ENCODE measurements around the gene PRKG1.

The PRKG1 gene

DNA sequence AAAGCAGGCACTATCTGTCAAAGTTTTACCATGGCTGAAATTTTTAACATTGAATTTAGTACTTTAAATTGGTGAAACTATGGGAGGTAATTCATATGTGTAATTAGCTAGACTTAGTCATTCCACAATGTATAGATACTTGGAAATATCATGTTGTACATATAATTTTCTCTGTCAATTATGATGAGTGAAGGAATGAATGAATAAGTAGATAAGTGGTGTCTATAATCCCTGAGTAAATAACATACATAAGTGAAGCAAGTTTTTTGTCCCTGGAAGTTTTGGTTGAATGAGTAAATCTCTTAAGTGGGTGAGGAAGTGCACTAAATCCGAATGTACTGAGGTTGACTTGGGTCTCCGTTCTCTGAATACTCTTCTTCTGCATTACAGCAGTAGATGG lies 424.1 kb downstream of the PRKG1 start:
- Mint-ChIP-seq H3K36me3 (ENCODE audit: insufficient read depth) (no peaks in the 10 kb centered on the region), H3K4me1 (no peaks in the 10 kb centered on the region), H3K9me3 (no peaks in the 10 kb centered on the region), H3K27ac (ENCODE audit: low read depth) (no peak overlapping the region), H3K27me3 (no peaks in the 10 kb centered on the region), H3K4me3 (no peak overlapping the region)
- no peak for ATAC-seq (replicated peaks; ENCODE audit: extremely low read depth, poor library complexity, severe bottlenecking)
- no peak for DNase-seq (ENCODE audit: low spot score in 2 of 2)

DNA sequence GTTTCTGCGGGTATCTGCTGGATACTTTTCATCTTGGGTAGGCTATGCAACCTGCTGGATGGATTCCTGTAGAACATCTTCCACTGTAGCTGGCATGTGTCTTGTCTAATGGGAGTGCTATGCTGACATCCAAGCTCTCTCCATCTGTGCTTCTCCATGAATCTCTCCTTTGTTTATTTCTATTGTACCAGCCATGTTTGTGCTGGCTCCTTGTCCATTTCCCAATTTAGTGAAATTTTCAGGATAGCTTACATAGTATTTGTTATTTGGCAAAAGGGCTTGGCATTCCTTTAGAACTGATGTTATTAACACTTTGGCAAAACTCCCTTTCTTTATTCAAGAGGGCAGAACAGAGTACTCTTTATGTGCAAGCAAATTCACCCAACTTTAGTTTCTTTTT lies 427.1 kb downstream of the PRKG1 start:
- Mint-ChIP-seq H3K4me3 (no peak overlapping the region), H3K27ac (ENCODE audit: low read depth) (no peak overlapping the region), H3K36me3 (ENCODE audit: insufficient read depth) (no peaks in the 10 kb centered on the region), H3K9me3 (no peaks in the 10 kb centered on the region), H3K4me1 (no peaks in the 10 kb centered on the region), H3K27me3 (no peaks in the 10 kb centered on the region)
- no peak for DNase-seq (ENCODE audit: low spot score in 2 of 2)
- no peak for ATAC-seq (replicated peaks; ENCODE audit: extremely low read depth, poor library complexity, severe bottlenecking)

DNA sequence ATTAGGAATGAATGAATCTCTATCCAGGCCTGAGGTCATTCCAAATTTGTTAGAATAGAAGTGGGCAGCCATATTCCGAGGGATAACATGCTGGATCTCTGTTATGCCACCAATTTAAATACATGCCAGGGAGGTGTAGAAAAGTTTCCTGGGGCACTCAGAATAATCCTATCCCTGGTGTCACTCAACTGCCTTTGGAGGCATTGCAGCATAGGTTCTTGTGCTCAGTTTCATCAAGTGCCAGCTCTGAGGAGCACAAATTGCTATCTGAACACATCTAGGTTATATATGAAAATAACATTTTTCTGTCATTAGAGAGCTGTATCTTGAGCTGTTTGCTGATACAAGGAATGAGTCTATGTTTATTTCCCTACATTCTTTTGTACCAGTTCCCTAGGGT lies 427.8 kb downstream of the PRKG1 start:
- no peaks in the 10 kb centered on the region for H3K36me3 Mint-ChIP-seq (ENCODE audit: insufficient read depth)
- no peak overlapping the region for H3K4me3 Mint-ChIP-seq
- no peak overlapping the region for H3K27ac Mint-ChIP-seq (ENCODE audit: low read depth)
- no peaks in the 10 kb centered on the region for H3K27me3 Mint-ChIP-seq
- no peaks in the 10 kb centered on the region for H3K9me3 Mint-ChIP-seq
- H3K4me1 Mint-ChIP-seq, result no peaks in the 10 kb centered on the region
- DNase-seq (ENCODE audit: low spot score in 2 of 2), result no peak
- ATAC-seq (replicated peaks; ENCODE audit: extremely low read depth, poor library complexity, severe bottlenecking), result no peak

DNA sequence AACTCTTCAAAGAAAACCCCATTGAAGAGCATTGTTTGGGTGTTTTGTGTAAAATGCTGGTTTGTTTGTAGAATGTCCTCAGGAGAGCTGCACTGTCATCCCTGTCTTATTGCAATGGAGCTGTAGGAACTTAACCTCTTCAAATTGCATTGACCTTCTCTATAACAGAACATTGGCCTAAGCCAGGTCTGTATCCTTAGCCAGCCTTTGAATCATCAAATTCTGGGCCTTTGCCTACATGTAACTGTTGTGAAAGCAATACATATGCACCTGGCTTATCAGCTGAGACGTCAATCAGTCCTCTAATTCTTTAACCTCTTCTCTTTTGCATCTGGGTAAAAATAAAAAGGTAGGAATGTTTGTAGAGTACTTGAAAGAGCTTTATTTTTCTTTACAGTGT lies 429.1 kb downstream of the PRKG1 start:
- Mint-ChIP-seq H3K9me3 (no peaks in the 10 kb centered on the region), H3K27ac (ENCODE audit: low read depth) (no peak overlapping the region), H3K4me3 (no peak overlapping the region), H3K4me1 (no peaks in the 10 kb centered on the region), H3K27me3 (no peaks in the 10 kb centered on the region), H3K36me3 (ENCODE audit: insufficient read depth) (no peaks in the 10 kb centered on the region)
- ATAC-seq (replicated peaks; ENCODE audit: extremely low read depth, poor library complexity, severe bottlenecking) (no peak), DNase-seq (ENCODE audit: low spot score in 2 of 2) (no peak)

DNA sequence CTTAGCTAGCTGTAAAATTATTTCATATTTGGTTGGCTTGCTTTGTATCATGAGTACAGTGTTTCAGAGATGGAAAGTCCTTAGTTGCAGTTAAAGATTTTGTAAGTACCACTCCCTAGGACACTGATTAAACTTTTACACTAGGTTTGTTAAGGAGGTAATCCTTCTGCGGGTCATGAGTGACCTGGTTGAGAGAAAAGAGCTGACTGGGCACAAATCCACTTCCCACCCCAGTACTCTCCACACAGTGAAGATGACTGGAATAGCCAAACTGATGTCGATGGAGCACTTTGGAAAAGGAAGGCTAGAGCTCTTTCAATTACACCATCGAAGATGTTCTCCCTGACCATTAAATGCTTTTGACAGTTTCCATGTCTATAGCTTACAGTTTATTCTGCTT lies 433.2 kb downstream of the PRKG1 start:
- H3K9me3 Mint-ChIP-seq, result no peaks in the 10 kb centered on the region
- H3K36me3 Mint-ChIP-seq (ENCODE audit: insufficient read depth), result no peaks in the 10 kb centered on the region
- H3K27ac Mint-ChIP-seq (ENCODE audit: low read depth), result no peak overlapping the region

DNA sequence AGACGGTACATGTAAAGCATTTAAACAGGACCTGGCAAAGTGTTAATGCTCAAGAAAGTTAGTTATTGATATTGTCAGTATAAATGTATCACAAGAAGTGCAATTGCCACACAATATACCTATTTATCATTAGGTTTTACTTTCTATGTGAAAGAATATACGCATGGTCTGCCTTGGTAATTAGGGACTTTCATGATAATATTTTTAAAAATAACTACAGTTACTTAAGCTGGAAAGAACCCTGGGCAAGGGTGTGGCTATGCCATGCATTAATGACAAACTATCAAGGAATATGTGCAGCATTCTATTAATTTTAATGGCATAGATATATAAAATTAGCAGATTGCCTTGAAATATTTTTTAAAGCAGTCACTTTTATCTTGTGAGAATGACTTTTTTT lies 433.9 kb downstream of the PRKG1 start:
- no peaks in the 10 kb centered on the region for H3K9me3 Mint-ChIP-seq
- H3K27ac Mint-ChIP-seq (ENCODE audit: low read depth), result no peak overlapping the region
- H3K4me1 Mint-ChIP-seq, result no peaks in the 10 kb centered on the region
- H3K36me3 Mint-ChIP-seq (ENCODE audit: insufficient read depth), result no peaks in the 10 kb centered on the region
- DNase-seq (ENCODE audit: low spot score in 2 of 2) (no peak), ATAC-seq (replicated peaks; ENCODE audit: extremely low read depth, poor library complexity, severe bottlenecking) (no peak)
- no peak overlapping the region for H3K4me3 Mint-ChIP-seq
- H3K27me3 Mint-ChIP-seq, result no peaks in the 10 kb centered on the region

More for the DNA sequence above, 433.2 kb downstream of the PRKG1 start:
- no peak for DNase-seq (ENCODE audit: low spot score in 2 of 2)
- Mint-ChIP-seq H3K4me1 (no peaks in the 10 kb centered on the region), H3K4me3 (no peak overlapping the region), H3K27me3 (no peaks in the 10 kb centered on the region)
- no peak for ATAC-seq (replicated peaks; ENCODE audit: extremely low read depth, poor library complexity, severe bottlenecking)

DNA sequence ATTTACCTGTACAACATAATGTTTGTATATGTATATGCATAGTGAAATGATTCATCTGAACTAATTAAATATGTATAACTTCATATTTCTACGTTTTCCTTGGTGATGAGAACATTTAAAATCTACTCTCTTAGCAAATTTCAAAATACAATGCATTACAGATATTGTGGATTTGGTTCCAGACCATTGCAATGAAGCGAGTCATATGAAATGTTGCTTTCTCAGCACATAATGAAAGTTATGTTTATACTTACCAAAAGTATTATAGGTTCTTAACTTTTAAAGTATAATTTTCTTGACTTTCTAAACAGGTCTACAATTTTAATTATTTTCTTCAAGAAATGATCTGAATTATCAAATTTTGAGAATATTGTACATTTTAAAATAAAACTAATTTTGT lies 435.9 kb downstream of the PRKG1 start:
- Mint-ChIP-seq H3K27ac (ENCODE audit: low read depth) (no peak overlapping the region), H3K27me3 (no peaks in the 10 kb centered on the region), H3K36me3 (ENCODE audit: insufficient read depth) (no peaks in the 10 kb centered on the region), H3K4me3 (no peak overlapping the region), H3K9me3 (no peaks in the 10 kb centered on the region), H3K4me1 (no peaks in the 10 kb centered on the region)
- ATAC-seq (replicated peaks; ENCODE audit: extremely low read depth, poor library complexity, severe bottlenecking) (no peak), DNase-seq (ENCODE audit: low spot score in 2 of 2) (no peak)

DNA sequence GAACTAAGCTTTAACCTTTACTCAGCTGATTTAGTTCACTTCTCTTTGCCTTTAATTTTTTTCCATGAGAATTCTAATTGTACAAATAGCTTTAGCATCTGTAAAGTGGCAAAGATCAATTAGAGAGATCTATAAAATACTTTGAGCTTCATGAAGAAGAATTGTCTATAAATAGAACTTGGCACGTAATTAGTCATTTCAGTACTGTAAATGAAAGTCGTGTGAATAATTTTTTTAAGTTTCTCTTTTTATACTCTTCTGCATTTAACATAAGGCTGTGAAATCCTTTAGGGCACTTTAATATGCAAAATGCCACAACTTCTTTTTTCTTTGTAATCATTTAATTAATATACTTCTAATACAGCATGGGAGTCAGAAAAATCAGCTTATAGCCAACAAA lies 447.3 kb downstream of the PRKG1 start:
- no peak overlapping the region for H3K27ac Mint-ChIP-seq (ENCODE audit: low read depth)
- H3K9me3 Mint-ChIP-seq, result peaks cover 5% of the 10 kb centered on the region
- no peaks in the 10 kb centered on the region for H3K27me3 Mint-ChIP-seq
- no peaks in the 10 kb centered on the region for H3K4me1 Mint-ChIP-seq
- DNase-seq (ENCODE audit: low spot score in 2 of 2) (no peak), ATAC-seq (replicated peaks; ENCODE audit: extremely low read depth, poor library complexity, severe bottlenecking) (no peak)
- no peak overlapping the region for H3K4me3 Mint-ChIP-seq
- no peaks in the 10 kb centered on the region for H3K36me3 Mint-ChIP-seq (ENCODE audit: insufficient read depth)

DNA sequence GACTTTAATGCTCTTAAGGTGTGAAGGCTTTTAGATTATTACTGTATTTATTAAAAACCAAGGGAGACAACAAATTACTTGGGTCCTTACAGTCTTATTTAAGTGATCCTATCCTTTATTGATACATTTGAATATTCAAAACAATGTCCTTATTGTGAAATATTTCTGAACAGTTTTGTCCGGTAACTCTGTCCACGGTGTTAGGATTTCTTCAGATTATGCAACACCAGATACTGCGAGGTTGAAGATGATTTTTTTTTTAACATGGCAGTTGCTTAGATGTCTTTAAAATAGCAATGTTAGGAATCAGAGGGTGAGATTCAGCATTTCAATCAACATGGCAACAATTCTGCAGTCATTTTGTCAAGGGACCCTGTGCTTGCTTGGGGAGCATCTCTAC lies 448.6 kb downstream of the PRKG1 start:
- DNase-seq (ENCODE audit: low spot score in 2 of 2), result no peak
- H3K27me3 Mint-ChIP-seq, result no peaks in the 10 kb centered on the region
- H3K4me1 Mint-ChIP-seq, result no peaks in the 10 kb centered on the region
- H3K4me3 Mint-ChIP-seq, result no peak overlapping the region
- no peaks in the 10 kb centered on the region for H3K36me3 Mint-ChIP-seq (ENCODE audit: insufficient read depth)
- no peak for ATAC-seq (replicated peaks; ENCODE audit: extremely low read depth, poor library complexity, severe bottlenecking)
- peaks cover 5% of the 10 kb centered on the region for H3K9me3 Mint-ChIP-seq
- no peak overlapping the region for H3K27ac Mint-ChIP-seq (ENCODE audit: low read depth)

DNA sequence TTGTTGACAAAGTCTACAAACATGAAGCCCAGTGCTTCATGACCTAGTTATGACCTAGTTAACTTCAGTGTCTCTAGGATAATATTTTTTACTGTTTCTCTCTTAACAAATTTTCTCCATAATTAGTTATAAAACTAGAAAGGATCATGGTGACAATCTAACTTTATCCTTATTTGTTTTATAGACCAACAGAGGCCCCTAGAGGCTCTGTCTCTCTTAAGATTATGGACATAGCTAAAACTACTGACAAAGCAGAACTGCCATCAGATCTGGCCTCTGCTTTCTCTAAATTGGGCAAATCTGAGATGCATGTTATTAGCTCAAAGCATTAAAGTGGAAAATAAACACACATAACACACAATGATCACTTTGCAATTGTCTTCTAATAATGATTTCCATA lies 449.2 kb downstream of the PRKG1 start:
- ATAC-seq (replicated peaks; ENCODE audit: extremely low read depth, poor library complexity, severe bottlenecking) (no peak), DNase-seq (ENCODE audit: low spot score in 2 of 2) (no peak)
- Mint-ChIP-seq H3K9me3 (peaks cover 1% of the 10 kb centered on the region), H3K4me3 (no peak overlapping the region), H3K36me3 (ENCODE audit: insufficient read depth) (no peaks in the 10 kb centered on the region), H3K27ac (ENCODE audit: low read depth) (no peak overlapping the region), H3K27me3 (no peaks in the 10 kb centered on the region), H3K4me1 (no peaks in the 10 kb centered on the region)

DNA sequence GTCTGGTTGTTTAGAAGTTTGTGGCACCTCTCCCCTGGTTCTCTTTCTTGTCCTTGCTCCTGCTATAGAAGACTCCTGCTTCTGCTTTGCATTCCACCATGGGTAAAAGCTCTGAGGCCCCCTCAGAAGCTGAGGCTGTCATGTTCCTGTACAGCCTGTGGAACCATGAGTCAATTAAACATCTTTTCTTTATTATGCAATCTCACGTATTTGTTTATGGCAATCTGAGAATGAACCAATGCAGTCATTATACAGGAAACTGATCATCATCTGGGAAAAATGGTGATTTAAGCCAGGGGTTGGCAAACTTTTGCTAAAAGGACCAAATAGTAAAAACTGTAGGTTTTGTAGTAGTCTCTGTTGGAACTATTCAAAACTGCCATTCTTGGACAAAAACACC lies 449.8 kb downstream of the PRKG1 start:
- H3K4me3 Mint-ChIP-seq, result no peak overlapping the region
- H3K27ac Mint-ChIP-seq (ENCODE audit: low read depth), result no peak overlapping the region
- H3K36me3 Mint-ChIP-seq (ENCODE audit: insufficient read depth), result no peaks in the 10 kb centered on the region
- DNase-seq (ENCODE audit: low spot score in 2 of 2), result no peak
- H3K4me1 Mint-ChIP-seq, result no peaks in the 10 kb centered on the region
- no peak for ATAC-seq (replicated peaks; ENCODE audit: extremely low read depth, poor library complexity, severe bottlenecking)
- H3K9me3 Mint-ChIP-seq, result no peaks in the 10 kb centered on the region
- no peaks in the 10 kb centered on the region for H3K27me3 Mint-ChIP-seq

DNA sequence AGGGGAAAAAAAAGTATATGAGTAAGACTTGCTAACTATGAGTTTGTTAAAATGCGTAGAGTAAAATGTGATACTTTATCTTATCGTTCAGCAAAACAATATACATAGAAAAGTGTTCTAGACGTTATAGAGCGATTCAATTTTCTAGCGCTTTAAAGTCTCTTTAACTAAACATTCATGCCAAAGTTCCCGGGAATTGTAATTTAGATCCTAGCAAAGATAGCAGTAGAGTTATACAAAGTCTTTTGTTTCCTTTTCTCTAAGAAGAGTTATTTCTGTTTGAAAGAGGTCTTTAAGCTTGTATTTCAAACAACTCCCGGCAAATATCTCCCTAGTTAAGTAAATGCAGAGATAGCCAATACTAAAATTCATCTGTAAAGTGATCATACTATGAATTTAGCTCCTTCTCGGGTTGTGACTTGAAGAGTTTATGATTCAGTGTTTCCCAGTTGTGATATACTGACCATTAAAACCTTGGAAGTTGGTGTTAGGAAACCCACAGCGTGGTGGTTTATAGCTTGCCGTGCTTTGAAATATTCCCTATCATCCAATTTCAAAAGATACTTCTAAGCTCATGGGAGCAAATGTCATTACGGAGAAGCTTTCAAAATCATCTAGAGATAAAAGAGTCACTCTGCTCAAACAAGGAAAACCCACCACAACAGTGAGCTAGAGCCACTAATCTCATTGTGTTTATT lies 453.4 kb downstream of the PRKG1 start:
- DNase-seq (ENCODE audit: low spot score in 2 of 2) (no peak), ATAC-seq (replicated peaks; ENCODE audit: extremely low read depth, poor library complexity, severe bottlenecking) (no peak)
- no peaks in the 10 kb centered on the region for H3K27me3 Mint-ChIP-seq
- H3K27ac Mint-ChIP-seq (ENCODE audit: low read depth), result no peak overlapping the region
- H3K4me1 Mint-ChIP-seq, result no peaks in the 10 kb centered on the region
- no peaks in the 10 kb centered on the region for H3K36me3 Mint-ChIP-seq (ENCODE audit: insufficient read depth)
- H3K4me3 Mint-ChIP-seq, result no peak overlapping the region
- H3K9me3 Mint-ChIP-seq, result no peaks in the 10 kb centered on the region

DNA sequence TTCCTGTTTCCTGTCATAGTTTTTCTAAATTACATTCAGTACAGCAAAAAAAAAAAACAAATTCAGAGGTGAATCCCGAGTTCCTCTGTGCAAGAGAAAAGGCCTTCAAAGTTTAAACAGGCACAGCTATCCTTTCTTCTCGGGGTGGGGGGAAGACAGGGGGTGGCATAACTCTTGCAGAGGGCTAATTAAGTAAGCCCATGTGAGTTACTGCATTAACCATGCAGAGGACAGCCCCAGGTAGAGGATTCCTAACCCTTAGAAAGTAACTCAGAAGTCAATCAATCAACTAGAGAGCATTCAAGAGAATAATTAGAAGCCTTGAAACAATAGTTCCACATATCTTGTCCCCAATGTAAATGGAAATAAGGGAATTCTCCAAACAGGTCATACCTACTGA lies 454.2 kb downstream of the PRKG1 start:
- H3K27ac Mint-ChIP-seq (ENCODE audit: low read depth), result no peak overlapping the region
- no peaks in the 10 kb centered on the region for H3K36me3 Mint-ChIP-seq (ENCODE audit: insufficient read depth)
- no peak for DNase-seq (ENCODE audit: low spot score in 2 of 2)
- no peak for ATAC-seq (replicated peaks; ENCODE audit: extremely low read depth, poor library complexity, severe bottlenecking)
- no peak overlapping the region for H3K4me3 Mint-ChIP-seq
- H3K9me3 Mint-ChIP-seq, result no peaks in the 10 kb centered on the region
- no peaks in the 10 kb centered on the region for H3K4me1 Mint-ChIP-seq
- H3K27me3 Mint-ChIP-seq, result no peaks in the 10 kb centered on the region

DNA sequence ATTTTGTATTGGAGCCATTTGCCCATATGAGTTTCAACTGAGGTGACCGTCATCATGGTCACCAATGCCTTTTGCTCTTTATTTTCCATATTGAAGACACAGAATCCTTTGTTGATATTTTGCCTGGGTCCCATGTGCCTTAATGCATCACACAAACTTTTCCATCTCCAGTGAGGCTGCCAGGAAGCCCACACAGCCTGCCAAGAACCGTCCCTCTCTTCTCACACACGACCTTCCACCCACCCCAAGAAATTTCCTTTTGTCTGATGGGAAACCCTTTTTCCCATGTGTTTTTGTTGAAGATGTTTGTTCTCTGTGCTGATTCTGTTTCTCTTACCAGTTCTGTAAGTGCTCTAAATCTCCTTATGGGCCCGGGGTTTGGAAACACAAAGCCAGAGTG lies 456.3 kb downstream of the PRKG1 start:
- no peak overlapping the region for H3K27ac Mint-ChIP-seq (ENCODE audit: low read depth)
- no peak overlapping the region for H3K4me3 Mint-ChIP-seq
- H3K9me3 Mint-ChIP-seq, result no peaks in the 10 kb centered on the region
- no peaks in the 10 kb centered on the region for H3K36me3 Mint-ChIP-seq (ENCODE audit: insufficient read depth)
- H3K4me1 Mint-ChIP-seq, result no peaks in the 10 kb centered on the region
- no peak for DNase-seq (ENCODE audit: low spot score in 2 of 2)
- H3K27me3 Mint-ChIP-seq, result no peaks in the 10 kb centered on the region
- ATAC-seq (replicated peaks; ENCODE audit: extremely low read depth, poor library complexity, severe bottlenecking), result no peak
